PC-3 (cell line): Measurements from ENCODE around the gene TMEM255B.

ENCODE experiments used
- EZH2 ChIP-seq: fragments of 300-600 bp; sonication (generic); IDR thresholded peaks from one replicate; pipeline ENCODE4 v1.6.1; 2017; ENCODE audit warnings: antibody characterized with exemption, mild to moderate bottlenecking, low read length; ENCODE audit not compliant: unreplicated experiment
- TF ChIP-seq, protein P1 (sequence below): fragments of 300-600 bp; sonication (generic); conservative IDR thresholded peaks from 2 replicates; pipeline ENCODE4 v1.5.1; 2017; ENCODE audit warnings: antibody characterized with exemption, low read depth, mild to moderate bottlenecking, low read length

- TF ChIP-seq, protein P1, sequence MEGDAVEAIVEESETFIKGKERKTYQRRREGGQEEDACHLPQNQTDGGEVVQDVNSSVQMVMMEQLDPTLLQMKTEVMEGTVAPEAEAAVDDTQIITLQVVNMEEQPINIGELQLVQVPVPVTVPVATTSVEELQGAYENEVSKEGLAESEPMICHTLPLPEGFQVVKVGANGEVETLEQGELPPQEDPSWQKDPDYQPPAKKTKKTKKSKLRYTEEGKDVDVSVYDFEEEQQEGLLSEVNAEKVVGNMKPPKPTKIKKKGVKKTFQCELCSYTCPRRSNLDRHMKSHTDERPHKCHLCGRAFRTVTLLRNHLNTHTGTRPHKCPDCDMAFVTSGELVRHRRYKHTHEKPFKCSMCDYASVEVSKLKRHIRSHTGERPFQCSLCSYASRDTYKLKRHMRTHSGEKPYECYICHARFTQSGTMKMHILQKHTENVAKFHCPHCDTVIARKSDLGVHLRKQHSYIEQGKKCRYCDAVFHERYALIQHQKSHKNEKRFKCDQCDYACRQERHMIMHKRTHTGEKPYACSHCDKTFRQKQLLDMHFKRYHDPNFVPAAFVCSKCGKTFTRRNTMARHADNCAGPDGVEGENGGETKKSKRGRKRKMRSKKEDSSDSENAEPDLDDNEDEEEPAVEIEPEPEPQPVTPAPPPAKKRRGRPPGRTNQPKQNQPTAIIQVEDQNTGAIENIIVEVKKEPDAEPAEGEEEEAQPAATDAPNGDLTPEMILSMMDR = no peak
- TF ChIP-seq EZH2 = no peak
Measured at GRCh38 chr13:113768018-113768905, 9.2 kb downstream of the TMEM255B start.
